GM12801 (cell line): Measurements from ENCODE around the gene KCTD14.

Experiments used
- TF ChIP-seq, protein P1 (sequence below): IDR thresholded peaks from one replicate; pipeline ENCODE4 v1.5.1; 2011; ENCODE audit warnings: control low read depth; ENCODE audit not compliant: insufficient read length; ENCODE audit errors: extremely low read depth

Gene KCTD14

DNA sequence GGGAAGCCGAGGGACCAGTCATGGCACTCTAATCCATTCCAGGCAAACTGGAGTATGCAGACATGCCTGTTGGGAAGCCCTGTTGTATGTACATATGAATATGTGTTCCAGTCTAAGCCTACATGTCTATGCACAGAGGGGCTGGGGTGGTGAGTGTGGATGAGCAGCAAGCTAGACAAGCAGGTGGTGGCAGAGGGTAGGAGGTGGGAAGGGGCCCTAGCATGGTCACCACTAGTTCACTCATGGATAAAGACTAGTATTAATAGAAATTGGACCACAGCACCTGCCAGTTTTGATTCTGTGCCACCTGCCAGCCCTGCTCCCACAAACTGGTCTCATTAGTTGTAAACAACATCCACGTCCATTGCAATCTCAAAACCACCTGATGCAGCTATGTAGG lies 42.1 kb upstream of the KCTD14 start:
- TF ChIP-seq, protein P1, sequence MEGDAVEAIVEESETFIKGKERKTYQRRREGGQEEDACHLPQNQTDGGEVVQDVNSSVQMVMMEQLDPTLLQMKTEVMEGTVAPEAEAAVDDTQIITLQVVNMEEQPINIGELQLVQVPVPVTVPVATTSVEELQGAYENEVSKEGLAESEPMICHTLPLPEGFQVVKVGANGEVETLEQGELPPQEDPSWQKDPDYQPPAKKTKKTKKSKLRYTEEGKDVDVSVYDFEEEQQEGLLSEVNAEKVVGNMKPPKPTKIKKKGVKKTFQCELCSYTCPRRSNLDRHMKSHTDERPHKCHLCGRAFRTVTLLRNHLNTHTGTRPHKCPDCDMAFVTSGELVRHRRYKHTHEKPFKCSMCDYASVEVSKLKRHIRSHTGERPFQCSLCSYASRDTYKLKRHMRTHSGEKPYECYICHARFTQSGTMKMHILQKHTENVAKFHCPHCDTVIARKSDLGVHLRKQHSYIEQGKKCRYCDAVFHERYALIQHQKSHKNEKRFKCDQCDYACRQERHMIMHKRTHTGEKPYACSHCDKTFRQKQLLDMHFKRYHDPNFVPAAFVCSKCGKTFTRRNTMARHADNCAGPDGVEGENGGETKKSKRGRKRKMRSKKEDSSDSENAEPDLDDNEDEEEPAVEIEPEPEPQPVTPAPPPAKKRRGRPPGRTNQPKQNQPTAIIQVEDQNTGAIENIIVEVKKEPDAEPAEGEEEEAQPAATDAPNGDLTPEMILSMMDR, result no peak

DNA sequence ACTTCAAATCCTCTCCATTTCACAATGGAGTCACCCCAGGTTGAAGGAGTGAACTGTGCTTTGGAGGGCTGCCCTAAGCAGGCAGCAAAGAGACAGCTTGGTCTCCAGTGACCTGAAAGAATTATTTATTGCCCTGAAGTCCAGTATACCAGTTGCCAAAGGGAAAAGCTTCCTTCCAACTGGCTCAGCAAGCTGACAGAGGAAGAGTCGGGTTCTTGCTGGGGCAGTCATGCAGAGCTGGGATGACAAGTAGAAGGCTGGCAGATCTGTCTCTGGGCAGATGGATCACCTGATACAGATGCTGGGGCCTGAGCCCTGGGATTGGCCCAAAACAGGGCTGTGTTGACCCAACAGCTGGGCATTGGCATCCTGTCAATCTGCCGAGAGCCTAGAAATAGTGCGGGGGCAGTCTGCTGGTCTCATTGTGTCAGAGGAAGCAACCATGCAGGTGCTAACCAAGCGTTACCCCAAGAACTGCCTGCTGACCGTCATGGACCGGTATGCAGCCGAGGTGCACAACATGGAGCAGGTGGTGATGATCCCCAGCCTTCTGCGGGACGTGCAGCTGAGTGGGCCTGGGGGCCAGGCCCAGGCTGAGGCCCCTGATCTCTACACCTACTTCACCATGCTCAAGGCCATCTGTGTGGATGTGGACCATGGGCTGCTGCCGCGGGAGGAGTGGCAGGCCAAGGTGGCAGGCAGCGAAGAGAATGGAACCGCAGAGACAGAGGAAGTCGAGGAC lies 40.5 kb upstream of the KCTD14 start, which contains the start of gene THRSP:
Gene THRSP, plus strand, starts transcription at position 422 of the 742 bp plus-strand sequence. Its CDS starts 21 bp downstream, at position 443.
- TF ChIP-seq, protein P1, result no peak

DNA sequence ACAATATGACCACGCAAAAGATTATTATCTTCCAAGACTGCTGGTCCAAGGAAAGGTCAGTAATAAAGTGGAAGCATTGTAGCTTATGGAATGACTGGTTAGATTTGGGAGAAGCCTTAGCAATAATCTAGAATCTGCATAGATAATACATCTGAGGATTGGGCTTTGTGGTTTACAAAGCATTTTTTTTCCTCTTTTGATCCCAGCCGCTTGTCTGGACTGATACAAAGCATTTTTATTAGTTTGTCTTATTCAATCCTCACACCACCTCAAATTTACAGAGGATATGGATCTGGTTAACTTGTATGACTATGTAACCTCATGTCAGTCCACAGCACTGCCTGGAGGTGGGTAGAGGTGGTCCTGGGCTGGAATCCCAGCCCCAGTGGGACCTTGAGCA lies 39.6 kb upstream of the KCTD14 start:
- TF ChIP-seq, protein P1, result no peak

DNA sequence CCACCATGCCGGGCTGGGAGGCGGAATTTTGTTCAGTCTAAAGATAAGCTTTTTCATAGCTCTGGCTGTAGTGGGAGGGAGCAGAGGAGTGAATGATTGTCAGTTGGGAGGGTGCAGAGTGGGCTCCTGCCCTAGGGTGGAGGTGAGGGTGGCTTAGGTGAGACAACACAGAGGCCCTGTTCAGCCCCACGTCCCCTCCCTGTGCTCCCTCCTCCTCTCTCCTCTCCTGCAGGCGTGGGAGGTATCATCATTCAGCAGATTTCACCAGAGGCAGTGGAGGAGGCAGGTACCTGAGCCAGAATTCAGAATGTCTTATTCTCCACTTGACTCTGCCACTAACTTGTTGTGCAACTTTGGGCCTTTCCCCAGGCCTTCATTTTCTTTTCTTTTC lies 38.8 kb upstream of the KCTD14 start:
- TF ChIP-seq, protein P1, result no peak

DNA sequence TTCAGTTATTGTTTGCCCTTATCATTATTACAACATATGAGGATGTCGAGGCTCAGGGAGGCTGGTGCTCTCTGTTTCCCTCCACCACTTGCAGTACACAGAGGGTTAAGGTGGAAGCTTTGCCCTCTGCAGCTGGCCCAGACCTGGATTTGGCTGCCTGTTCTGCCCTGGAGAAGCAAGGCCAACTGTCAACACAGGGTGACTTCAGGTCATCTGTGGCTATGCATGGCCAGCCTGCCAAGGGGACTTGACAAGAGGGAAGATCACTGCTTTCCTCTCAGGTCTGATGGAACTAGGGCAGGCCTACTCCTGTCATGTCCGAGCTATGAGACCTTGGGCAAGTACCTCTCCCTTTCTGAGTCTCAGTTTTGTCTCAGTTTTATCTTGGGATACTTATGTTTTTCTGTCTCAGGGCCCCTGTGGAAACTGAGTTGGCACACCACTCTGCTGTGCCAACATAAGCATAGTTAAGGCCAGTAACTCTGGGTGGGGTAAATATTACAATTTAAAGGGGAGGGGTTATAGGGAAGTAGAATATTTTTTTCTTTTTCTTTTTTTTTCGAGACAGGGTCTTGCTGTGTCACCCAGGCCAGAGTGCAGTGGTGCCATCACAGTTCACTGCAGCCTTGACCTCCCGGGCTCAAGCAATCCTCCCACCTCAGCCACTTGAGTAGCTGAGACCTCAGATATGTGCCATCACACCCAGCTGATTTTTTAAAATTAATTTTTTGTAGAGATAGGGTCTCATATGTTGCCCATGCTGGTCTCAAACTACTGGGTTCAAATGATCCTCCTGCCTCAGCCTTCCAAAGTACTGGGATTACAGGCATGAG lies 38.2 kb upstream of the KCTD14 start:
- TF ChIP-seq, protein P1, result no peak

DNA sequence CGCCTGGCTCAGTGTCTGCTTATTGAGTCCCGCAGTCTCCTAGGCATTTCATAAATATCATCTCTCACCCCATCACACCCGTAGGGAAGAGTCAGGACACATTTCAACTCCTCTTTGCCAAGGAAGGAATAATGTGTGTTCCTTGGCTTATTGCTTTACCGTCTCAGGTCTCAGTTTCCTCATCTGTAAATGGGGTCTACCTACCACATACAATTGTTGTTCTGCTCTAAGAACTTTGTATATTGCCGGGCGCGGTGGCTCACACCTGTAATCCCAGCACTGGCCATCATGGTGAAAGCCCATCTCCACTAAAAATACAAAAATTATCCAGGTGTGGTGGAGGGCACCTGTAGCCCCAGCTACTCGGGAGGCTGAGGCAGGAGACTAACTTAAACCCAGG lies 37.5 kb upstream of the KCTD14 start:
- TF ChIP-seq, protein P1, result no peak

DNA sequence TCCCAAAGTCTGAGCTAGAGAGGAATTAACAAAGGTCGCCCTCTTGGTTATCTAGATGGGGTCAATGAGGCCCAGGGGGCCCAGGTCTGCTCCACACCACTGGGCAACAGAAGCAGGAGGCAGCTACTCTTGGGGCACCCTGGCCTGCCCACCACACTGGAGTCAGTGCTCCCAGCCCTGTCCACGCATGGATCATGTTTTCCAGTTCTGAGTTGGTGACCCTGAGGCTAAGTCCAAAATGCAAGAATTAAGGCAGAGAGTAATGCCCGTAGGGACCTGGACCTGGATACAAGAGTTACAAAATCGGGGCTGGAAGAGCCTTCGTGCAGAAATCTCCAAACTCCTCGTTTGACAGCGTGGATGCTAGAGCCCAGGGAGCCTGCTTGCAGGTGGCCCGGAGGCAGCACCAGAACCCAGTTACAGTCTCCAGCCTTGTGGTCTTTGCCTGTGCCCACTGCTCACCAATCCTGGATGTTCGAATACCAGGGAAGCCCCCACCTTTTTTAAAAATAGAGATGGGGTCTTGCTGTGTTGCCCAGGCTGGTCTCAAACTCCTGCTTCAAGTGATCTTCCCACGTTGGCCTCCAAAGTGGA lies 34.5 kb upstream of the KCTD14 start:
- TF ChIP-seq, protein P1, result no peak
